Measurements from ENCODE around the gene NECTIN2. TPM values are rescaled to one million over a fixed set of nuclear protein-coding genes. Genes with fewer than 3 reads are reported as not detected.
"Not testable (repeated sequence)": the region's sequence is repeated elsewhere in the genome, so short reads cannot be mapped to it uniquely, and the experiment has no call there.

Gene NECTIN2
- total RNA-seq, 2 experiments from 2014 or later, result 0.36 to 0.65 TPM

DNA sequence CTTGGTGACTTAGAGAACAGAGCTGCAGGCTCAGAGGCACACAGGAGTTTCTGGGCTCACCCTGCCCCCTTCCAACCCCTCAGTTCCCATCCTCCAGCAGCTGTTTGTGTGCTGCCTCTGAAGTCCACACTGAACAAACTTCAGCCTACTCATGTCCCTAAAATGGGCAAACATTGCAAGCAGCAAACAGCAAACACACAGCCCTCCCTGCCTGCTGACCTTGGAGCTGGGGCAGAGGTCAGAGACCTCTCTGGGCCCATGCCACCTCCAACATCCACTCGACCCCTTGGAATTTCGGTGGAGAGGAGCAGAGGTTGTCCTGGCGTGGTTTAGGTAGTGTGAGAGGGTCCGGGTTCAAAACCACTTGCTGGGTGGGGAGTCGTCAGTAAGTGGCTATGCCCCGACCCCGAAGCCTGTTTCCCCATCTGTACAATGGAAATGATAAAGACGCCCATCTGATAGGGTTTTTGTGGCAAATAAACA, 78.2 kb downstream of the NECTIN2 start:
- Mint-ChIP-seq H3K9me3 (no peaks in the 10 kb centered on the region), H3K36me3 (ENCODE audit: low read depth) (no peaks in the 10 kb centered on the region), H3K4me3 (no peak overlapping the region), H3K27me3 (peaks cover 15% of the 10 kb centered on the region), H3K4me1 (ENCODE audit: low read depth) (no peaks in the 10 kb centered on the region), H3K27ac (no peak overlapping the region)
- ATAC-seq, result no peak
- DNase-seq, result no peak
- TF ChIP-seq, protein P1, sequence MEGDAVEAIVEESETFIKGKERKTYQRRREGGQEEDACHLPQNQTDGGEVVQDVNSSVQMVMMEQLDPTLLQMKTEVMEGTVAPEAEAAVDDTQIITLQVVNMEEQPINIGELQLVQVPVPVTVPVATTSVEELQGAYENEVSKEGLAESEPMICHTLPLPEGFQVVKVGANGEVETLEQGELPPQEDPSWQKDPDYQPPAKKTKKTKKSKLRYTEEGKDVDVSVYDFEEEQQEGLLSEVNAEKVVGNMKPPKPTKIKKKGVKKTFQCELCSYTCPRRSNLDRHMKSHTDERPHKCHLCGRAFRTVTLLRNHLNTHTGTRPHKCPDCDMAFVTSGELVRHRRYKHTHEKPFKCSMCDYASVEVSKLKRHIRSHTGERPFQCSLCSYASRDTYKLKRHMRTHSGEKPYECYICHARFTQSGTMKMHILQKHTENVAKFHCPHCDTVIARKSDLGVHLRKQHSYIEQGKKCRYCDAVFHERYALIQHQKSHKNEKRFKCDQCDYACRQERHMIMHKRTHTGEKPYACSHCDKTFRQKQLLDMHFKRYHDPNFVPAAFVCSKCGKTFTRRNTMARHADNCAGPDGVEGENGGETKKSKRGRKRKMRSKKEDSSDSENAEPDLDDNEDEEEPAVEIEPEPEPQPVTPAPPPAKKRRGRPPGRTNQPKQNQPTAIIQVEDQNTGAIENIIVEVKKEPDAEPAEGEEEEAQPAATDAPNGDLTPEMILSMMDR (IDR thresholded peaks at IDR 0.05), result no peak
- ChIA-PET CTCF (no interaction called here), POLR2A (interaction anchor here (0.6 kb wide), 1 partner anchor 59 kb away, joined by 3 read pairs; no protein-coding TSS in a partner anchor)
- intact Hi-C loops (cut with micrococcal nuclease), result no loop called here

GRCh38 chr19:44925114-44925891, 79.2 kb downstream of the NECTIN2 start:
- H3K4me3 Mint-ChIP-seq, result no peak overlapping the region
- POLR2A ChIA-PET, result interaction anchor here (1.5 kb wide), 1 partner anchor 9 kb away, joined by 3 read pairs; no protein-coding TSS in a partner anchor
- no peaks in the 10 kb centered on the region for H3K4me1 Mint-ChIP-seq (ENCODE audit: low read depth)

DNA sequence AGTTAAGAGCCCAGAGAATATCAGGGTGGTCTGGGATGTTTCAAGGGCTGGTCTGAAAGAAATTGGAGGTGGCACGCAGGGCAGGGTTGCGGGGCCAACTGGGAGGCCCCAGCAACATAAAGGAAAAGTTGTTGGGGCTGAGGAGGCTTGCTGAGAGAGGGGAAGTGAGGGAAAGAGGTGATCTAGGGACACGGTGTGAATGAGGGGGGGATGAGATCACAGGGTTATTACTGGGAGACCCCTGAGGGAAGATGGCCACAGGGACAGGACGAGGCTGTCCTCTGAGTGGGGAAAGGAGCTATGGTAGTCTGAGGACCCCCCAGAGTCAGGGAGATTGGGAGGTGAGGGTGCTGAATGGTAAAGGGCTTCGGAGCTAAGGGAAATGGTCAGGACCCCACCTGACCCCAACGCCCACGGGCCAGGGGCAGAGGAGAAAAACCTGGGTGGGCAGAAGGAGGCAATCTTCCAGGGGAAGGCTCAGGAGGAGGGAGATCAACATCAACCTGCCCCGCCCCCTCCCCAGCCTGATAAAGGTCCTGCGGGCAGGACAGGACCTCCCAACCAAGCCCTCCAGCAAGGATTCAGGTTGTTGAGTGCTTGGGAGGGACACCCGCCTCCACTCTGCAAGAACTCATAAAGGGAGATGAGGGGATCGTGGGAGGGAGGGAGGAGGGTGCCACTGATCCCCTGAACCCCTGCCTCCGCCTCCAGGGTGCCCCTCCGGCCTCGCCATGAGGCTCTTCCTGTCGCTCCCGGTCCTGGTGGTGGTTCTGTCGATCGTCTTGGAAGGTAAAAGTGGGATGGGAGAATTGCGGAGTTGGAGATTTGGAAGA, 80.4 kb downstream of the NECTIN2 start:
- H3K36me3 Mint-ChIP-seq (ENCODE audit: low read depth); DNase-seq; intact Hi-C loops (cut with micrococcal nuclease); H3K4me3 Mint-ChIP-seq; H3K9me3 Mint-ChIP-seq; H3K4me1 Mint-ChIP-seq (ENCODE audit: low read depth); H3K27ac Mint-ChIP-seq; CTCF ChIA-PET: not testable (repeated sequence)
- POLR2A ChIA-PET, result interaction anchor here (1.5 kb wide), 1 partner anchor 10 kb away, joined by 3 read pairs; no protein-coding TSS in a partner anchor
- peaks cover 15% of the 10 kb centered on the region for H3K27me3 Mint-ChIP-seq
- peak; percentile 7 for ATAC-seq

More at GRCh38 chr19:44925114-44925891, 79.2 kb downstream of the NECTIN2 start:
- no peaks in the 10 kb centered on the region for H3K9me3 Mint-ChIP-seq
- ATAC-seq (no peak), DNase-seq (no peak)
- H3K27ac Mint-ChIP-seq, result no peak overlapping the region
- H3K36me3 Mint-ChIP-seq (ENCODE audit: low read depth), result no peaks in the 10 kb centered on the region
- TF ChIP-seq, protein P1 (IDR thresholded peaks at IDR 0.05), result no peak
- intact Hi-C loops (cut with micrococcal nuclease), result no loop called here
- CTCF ChIA-PET, result no interaction called here
- H3K27me3 Mint-ChIP-seq, result peaks cover 15% of the 10 kb centered on the region

DNA sequence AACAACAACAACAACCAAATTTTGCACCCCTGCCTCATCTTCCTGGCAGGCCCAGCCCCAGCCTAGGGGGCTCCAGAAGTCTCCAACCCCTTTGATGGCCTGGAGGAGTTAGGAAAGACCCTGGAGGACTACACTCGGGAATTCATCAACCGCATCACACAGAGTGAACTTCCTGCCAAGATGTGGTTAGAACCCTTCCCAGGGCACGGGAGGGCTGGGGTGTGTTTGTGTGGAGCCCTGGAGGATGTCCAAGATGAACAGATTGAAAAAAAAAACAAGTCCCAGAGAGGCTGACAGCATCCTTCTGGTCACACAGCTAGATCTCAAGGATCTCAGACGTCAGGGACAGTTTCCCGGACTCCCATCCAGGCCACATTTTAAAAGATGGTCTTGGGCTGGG, 81.6 kb downstream of the NECTIN2 start:
- intact Hi-C loops (cut with micrococcal nuclease), result no loop called here
- ATAC-seq (no peak), DNase-seq (no peak)
- TF ChIP-seq, protein P1 (IDR thresholded peaks at IDR 0.05), result no peak
- CTCF ChIA-PET, result no interaction called here
- Mint-ChIP-seq H3K27me3 (peaks cover 15% of the 10 kb centered on the region), H3K4me1 (ENCODE audit: low read depth) (no peaks in the 10 kb centered on the region), H3K36me3 (ENCODE audit: low read depth) (no peaks in the 10 kb centered on the region), H3K27ac (no peak overlapping the region), H3K9me3 (no peaks in the 10 kb centered on the region), H3K4me3 (no peak overlapping the region)
- POLR2A ChIA-PET, result no interaction called here

DNA sequence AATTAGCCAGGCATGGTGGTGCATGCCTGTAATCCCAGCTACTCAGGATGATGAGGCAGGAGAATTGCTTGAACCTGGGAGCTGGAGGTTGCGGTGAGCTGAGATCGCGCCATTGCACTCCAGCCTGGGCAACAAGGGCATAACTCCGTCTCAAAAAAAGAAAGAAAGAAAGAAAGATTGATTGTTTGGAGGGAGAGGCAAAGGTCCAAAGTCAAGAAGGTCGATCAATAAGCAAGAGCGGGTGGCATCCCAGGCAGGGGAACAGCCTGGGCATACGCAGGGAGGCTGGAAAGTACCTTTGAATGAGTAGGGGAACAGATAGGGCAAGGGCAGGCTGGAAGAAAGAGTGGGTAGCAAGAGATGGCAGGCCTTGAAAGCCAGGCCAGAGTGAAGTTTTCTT, 84.0 kb downstream of the NECTIN2 start:
- Mint-ChIP-seq H3K27me3 (peaks cover 15% of the 10 kb centered on the region), H3K4me1 (ENCODE audit: low read depth) (no peaks in the 10 kb centered on the region), H3K36me3 (ENCODE audit: low read depth) (no peaks in the 10 kb centered on the region), H3K4me3 (no peak overlapping the region), H3K9me3 (no peaks in the 10 kb centered on the region), H3K27ac (no peak overlapping the region)
- CTCF ChIA-PET, result no interaction called here
- POLR2A ChIA-PET, result no interaction called here
- DNase-seq (no peak), ATAC-seq (no peak)
- intact Hi-C loops (cut with micrococcal nuclease), result no loop called here
- TF ChIP-seq, protein P1 (IDR thresholded peaks at IDR 0.05), result no peak
